ENCODE data around the gene SAMD5. TPM values are rescaled to one million over a fixed set of nuclear protein-coding genes. Genes with fewer than 3 reads are reported as not detected.
A peak's percentile ranks its signal among the peaks of the same experiment; 100 is the strongest.

SAMD5 gene
- total RNA-seq, 1 donor from 2014 or later, result 2.1 TPM

- no peaks in the 10 kb centered on the region for H3K36me3 ChIP-seq (ENCODE audit: control insufficient read depth in 3 of 3, insufficient read depth in 3 of 3, low read length in 3 of 3)
- no peak overlapping the region for H3K4me3 ChIP-seq (ENCODE audit: low read length in 3 of 3)
- no peak overlapping the region for H3K27ac ChIP-seq (ENCODE audit: low read depth, low read length)
- no peak overlapping the region for H3K9ac ChIP-seq (ENCODE audit: low read depth in 1 of 3, low read length in 3 of 3)
- H3K27me3 ChIP-seq (ENCODE audit: control insufficient read depth in 3 of 3, insufficient read depth in 3 of 3, low read length in 3 of 3), result no peaks in the 10 kb centered on the region
- H3K9me3 ChIP-seq (ENCODE audit: control insufficient read depth in 3 of 3, low read length in 3 of 3), result no peaks in the 10 kb centered on the region
- H3K4me1 ChIP-seq (ENCODE audit: control insufficient read depth in 3 of 3, insufficient read depth in 3 of 3, low read length in 3 of 3), result peaks cover 0 to 4% (median 2%) of the 10 kb centered on the region in 3 donors
These were observed 71.2 kb downstream of the SAMD5 start for GRCh38 chr6:147579667-147580066.

DNA sequence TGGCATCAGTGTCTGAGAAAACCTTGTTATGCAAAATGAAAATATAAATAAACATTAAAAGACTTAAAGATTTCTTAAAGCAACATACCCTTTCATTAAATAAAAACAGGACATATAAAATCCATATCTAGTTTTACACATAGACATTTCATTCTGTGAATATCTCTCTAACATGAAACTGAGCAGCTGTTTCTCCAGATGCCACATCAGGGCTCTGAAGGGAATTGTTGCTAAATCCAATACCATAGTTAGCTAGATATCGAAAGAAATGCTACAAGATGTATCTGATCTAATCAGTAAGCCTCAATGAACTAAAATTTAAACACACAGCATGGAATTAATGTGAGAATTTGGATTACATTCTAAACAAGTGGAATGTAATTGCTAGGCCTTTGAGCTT is 74.5 kb downstream of the SAMD5 start:
- Histone ChIP-seq H3K27me3 (ENCODE audit: control insufficient read depth in 3 of 3, insufficient read depth in 3 of 3, low read length in 3 of 3) (no peaks in the 10 kb centered on the region), H3K4me3 (ENCODE audit: low read length in 3 of 3) (no peak overlapping the region), H3K36me3 (ENCODE audit: control insufficient read depth in 3 of 3, insufficient read depth in 3 of 3, low read length in 3 of 3) (no peaks in the 10 kb centered on the region)

DNA sequence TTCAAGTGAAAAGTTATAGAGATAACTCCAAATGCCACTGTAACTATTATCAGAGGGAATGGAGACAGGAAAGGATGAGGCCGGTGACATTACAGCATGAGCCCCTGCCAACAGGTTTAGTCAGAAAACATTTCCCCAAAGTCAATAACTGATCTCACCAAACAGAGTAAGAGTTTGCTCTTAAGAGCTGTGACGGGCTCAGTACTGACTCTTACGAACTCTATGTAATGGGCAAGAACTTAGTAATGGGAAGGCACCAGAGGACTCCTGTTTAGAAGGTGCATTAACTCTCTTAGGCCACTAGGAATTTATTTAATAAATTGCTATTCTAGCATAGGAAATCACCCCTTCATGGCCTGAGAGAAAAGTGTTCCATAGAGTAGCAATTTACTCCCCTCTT is 76.8 kb downstream of the SAMD5 start:
- Histone ChIP-seq H3K4me1 (ENCODE audit: control insufficient read depth in 3 of 3, insufficient read depth in 3 of 3, low read length in 3 of 3) (peaks cover 0 to 3% (median 0%) of the 10 kb centered on the region in 3 donors), H3K9me3 (ENCODE audit: control insufficient read depth in 3 of 3, low read length in 3 of 3) (no peaks in the 10 kb centered on the region), H3K27ac (ENCODE audit: low read depth, low read length) (no peak overlapping the region), H3K9ac (ENCODE audit: low read depth in 1 of 3, low read length in 3 of 3) (no peak overlapping the region), H3K27me3 (ENCODE audit: control insufficient read depth in 3 of 3, insufficient read depth in 3 of 3, low read length in 3 of 3) (no peaks in the 10 kb centered on the region), H3K4me3 (ENCODE audit: low read length in 3 of 3) (no peak overlapping the region), H3K36me3 (ENCODE audit: control insufficient read depth in 3 of 3, insufficient read depth in 3 of 3, low read length in 3 of 3) (no peaks in the 10 kb centered on the region)

More for the DNA sequence above, 74.5 kb downstream of the SAMD5 start:
- no peak overlapping the region for H3K9ac ChIP-seq (ENCODE audit: low read depth in 1 of 3, low read length in 3 of 3)
- no peak overlapping the region for H3K27ac ChIP-seq (ENCODE audit: low read depth, low read length)
- peaks cover 0 to 5% (median 4%) of the 10 kb centered on the region in 3 donors for H3K4me1 ChIP-seq (ENCODE audit: control insufficient read depth in 3 of 3, insufficient read depth in 3 of 3, low read length in 3 of 3)
- H3K9me3 ChIP-seq (ENCODE audit: control insufficient read depth in 3 of 3, low read length in 3 of 3), result no peaks in the 10 kb centered on the region

GRCh38 chr6:147586044-147586443 is 77.6 kb downstream of the SAMD5 start:
- Histone ChIP-seq H3K4me1 (ENCODE audit: control insufficient read depth in 3 of 3, insufficient read depth in 3 of 3, low read length in 3 of 3) (peaks cover 0 to 3% (median 0%) of the 10 kb centered on the region in 3 donors), H3K27ac (ENCODE audit: low read depth, low read length) (no peak overlapping the region), H3K9me3 (ENCODE audit: control insufficient read depth in 3 of 3, low read length in 3 of 3) (no peaks in the 10 kb centered on the region), H3K27me3 (ENCODE audit: control insufficient read depth in 3 of 3, insufficient read depth in 3 of 3, low read length in 3 of 3) (no peaks in the 10 kb centered on the region), H3K4me3 (ENCODE audit: low read length in 3 of 3) (no peak overlapping the region), H3K9ac (ENCODE audit: low read depth in 1 of 3, low read length in 3 of 3) (no peak overlapping the region), H3K36me3 (ENCODE audit: control insufficient read depth in 3 of 3, insufficient read depth in 3 of 3, low read length in 3 of 3) (no peaks in the 10 kb centered on the region)

GRCh38 chr6:147587907-147588306 is 79.4 kb downstream of the SAMD5 start:
- Histone ChIP-seq H3K27ac (ENCODE audit: low read depth, low read length) (no peak overlapping the region), H3K36me3 (ENCODE audit: control insufficient read depth in 3 of 3, insufficient read depth in 3 of 3, low read length in 3 of 3) (no peaks in the 10 kb centered on the region), H3K9ac (ENCODE audit: low read depth in 1 of 3, low read length in 3 of 3) (no peak overlapping the region), H3K4me1 (ENCODE audit: control insufficient read depth in 3 of 3, insufficient read depth in 3 of 3, low read length in 3 of 3) (peaks cover 0 to 3% (median 0%) of the 10 kb centered on the region in 3 donors), H3K4me3 (ENCODE audit: low read length in 3 of 3) (no peak overlapping the region), H3K9me3 (ENCODE audit: control insufficient read depth in 3 of 3, low read length in 3 of 3) (no peaks in the 10 kb centered on the region), H3K27me3 (ENCODE audit: control insufficient read depth in 3 of 3, insufficient read depth in 3 of 3, low read length in 3 of 3) (no peaks in the 10 kb centered on the region)

DNA sequence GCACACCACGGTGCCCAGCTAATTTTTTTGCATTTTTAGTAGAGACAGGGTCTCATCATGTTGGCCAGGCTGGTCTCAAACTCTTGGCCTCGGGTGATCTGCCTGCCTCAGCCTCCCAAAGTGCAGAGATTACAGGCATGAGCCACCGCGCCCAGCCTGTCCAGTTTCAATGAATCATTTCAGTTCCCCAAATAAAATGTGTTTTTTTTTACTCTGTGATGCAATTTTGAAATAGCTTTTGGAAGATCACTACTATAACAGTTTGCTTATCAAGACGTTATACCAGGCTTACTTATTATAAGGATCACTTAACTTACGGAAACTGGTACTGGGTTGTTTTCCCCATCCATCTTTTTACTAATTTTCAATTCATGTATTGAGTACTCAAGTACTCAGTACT is 80.0 kb downstream of the SAMD5 start:
- Histone ChIP-seq H3K4me3 (ENCODE audit: low read length in 3 of 3) (no peak overlapping the region), H3K4me1 (ENCODE audit: control insufficient read depth in 3 of 3, insufficient read depth in 3 of 3, low read length in 3 of 3) (peaks cover 0 to 3% (median 0%) of the 10 kb centered on the region in 3 donors), H3K27ac (ENCODE audit: low read depth, low read length) (no peak overlapping the region), H3K36me3 (ENCODE audit: control insufficient read depth in 3 of 3, insufficient read depth in 3 of 3, low read length in 3 of 3) (no peaks in the 10 kb centered on the region), H3K9me3 (ENCODE audit: control insufficient read depth in 3 of 3, low read length in 3 of 3) (no peaks in the 10 kb centered on the region), H3K9ac (ENCODE audit: low read depth in 1 of 3, low read length in 3 of 3) (no peak overlapping the region), H3K27me3 (ENCODE audit: control insufficient read depth in 3 of 3, insufficient read depth in 3 of 3, low read length in 3 of 3) (no peaks in the 10 kb centered on the region)

DNA sequence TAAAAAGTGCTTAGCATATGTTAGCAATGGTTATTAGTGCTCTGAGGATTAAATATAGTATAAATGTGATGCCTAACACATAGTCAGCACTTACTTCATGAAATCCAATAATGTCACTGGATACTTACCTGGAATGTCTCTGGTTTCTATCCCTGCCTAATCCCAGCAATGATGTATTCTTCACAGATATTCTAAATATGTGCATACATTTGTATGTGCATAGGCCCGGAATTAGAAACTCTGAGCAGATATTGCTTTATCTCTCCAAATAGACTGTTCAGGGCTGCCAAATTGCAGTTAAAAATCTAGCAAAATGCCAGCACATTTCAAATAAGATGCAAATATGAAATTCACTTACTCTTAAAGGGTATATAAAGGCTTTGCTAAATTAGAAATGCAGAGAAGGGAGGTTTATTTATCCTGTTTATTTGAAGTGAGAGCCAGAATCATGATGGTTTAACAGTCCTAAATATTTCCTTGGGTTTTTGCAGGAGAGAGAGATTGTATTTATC is 81.3 kb downstream of the SAMD5 start:
- no peak overlapping the region for H3K4me3 ChIP-seq (ENCODE audit: low read length in 3 of 3)
- H3K9me3 ChIP-seq (ENCODE audit: control insufficient read depth in 3 of 3, low read length in 3 of 3), result no peaks in the 10 kb centered on the region
- H3K4me1 ChIP-seq (ENCODE audit: control insufficient read depth in 3 of 3, insufficient read depth in 3 of 3, low read length in 3 of 3), result peaks cover 0 to 3% (median 0%) of the 10 kb centered on the region in 3 donors
- H3K27ac ChIP-seq (ENCODE audit: low read depth, low read length), result no peak overlapping the region
- no peaks in the 10 kb centered on the region for H3K27me3 ChIP-seq (ENCODE audit: control insufficient read depth in 3 of 3, insufficient read depth in 3 of 3, low read length in 3 of 3)
- H3K36me3 ChIP-seq (ENCODE audit: control insufficient read depth in 3 of 3, insufficient read depth in 3 of 3, low read length in 3 of 3), result no peaks in the 10 kb centered on the region
- no peak overlapping the region for H3K9ac ChIP-seq (ENCODE audit: low read depth in 1 of 3, low read length in 3 of 3)

- Histone ChIP-seq H3K9me3 (ENCODE audit: control insufficient read depth in 3 of 3, low read length in 3 of 3) (no peaks in the 10 kb centered on the region), H3K4me3 (ENCODE audit: low read length in 3 of 3) (no peak overlapping the region), H3K27me3 (ENCODE audit: control insufficient read depth in 3 of 3, insufficient read depth in 3 of 3, low read length in 3 of 3) (no peaks in the 10 kb centered on the region), H3K27ac (ENCODE audit: low read depth, low read length) (no peak overlapping the region), H3K4me1 (ENCODE audit: control insufficient read depth in 3 of 3, insufficient read depth in 3 of 3, low read length in 3 of 3) (no peaks in the 10 kb centered on the region), H3K9ac (ENCODE audit: low read depth in 1 of 3, low read length in 3 of 3) (no peak overlapping the region), H3K36me3 (ENCODE audit: control insufficient read depth in 3 of 3, insufficient read depth in 3 of 3, low read length in 3 of 3) (no peaks in the 10 kb centered on the region)
These were observed 87.5 kb downstream of the SAMD5 start for GRCh38 chr6:147595961-147596360.

GRCh38 chr6:147603392-147604081 is 95.0 kb downstream of the SAMD5 start:
- peak overlapping the region in 1 of 3 donors; percentile 46 for H3K9ac ChIP-seq (ENCODE audit: low read depth in 1 of 3, low read length in 3 of 3)
- no peaks in the 10 kb centered on the region for H3K9me3 ChIP-seq (ENCODE audit: control insufficient read depth in 3 of 3, low read length in 3 of 3)
- no peaks in the 10 kb centered on the region for H3K27me3 ChIP-seq (ENCODE audit: control insufficient read depth in 3 of 3, insufficient read depth in 3 of 3, low read length in 3 of 3)
- H3K27ac ChIP-seq (ENCODE audit: low read depth, low read length), result no peak overlapping the region
- peaks cover 5 to 10% (median 6%) of the 10 kb centered on the region in 3 donors for H3K4me1 ChIP-seq (ENCODE audit: control insufficient read depth in 3 of 3, insufficient read depth in 3 of 3, low read length in 3 of 3)
- no peak overlapping the region for H3K4me3 ChIP-seq (ENCODE audit: low read length in 3 of 3)
- no peaks in the 10 kb centered on the region for H3K36me3 ChIP-seq (ENCODE audit: control insufficient read depth in 3 of 3, insufficient read depth in 3 of 3, low read length in 3 of 3)

DNA sequence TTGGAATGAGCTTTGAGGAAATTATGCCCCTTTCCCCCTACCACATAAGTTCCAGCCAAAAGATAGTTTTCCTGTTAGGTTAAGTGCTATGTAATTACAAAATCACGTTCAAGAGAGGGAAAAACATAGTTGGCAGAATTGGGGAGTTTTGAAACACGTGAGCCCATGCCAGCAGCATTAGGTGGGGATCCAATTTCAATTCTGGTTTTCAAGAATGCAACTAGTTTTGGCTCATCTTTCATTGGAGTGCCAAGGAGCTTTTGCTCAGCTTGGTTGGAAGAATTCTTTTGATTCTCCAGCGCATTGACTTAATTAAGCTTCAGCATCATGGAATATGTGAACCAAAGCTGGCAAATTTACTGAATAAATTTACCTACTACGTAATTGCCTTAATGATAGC is 95.9 kb downstream of the SAMD5 start:
- Histone ChIP-seq H3K9ac (ENCODE audit: low read depth in 1 of 3, low read length in 3 of 3) (no peak overlapping the region), H3K4me3 (ENCODE audit: low read length in 3 of 3) (no peak overlapping the region), H3K27me3 (ENCODE audit: control insufficient read depth in 3 of 3, insufficient read depth in 3 of 3, low read length in 3 of 3) (no peaks in the 10 kb centered on the region), H3K36me3 (ENCODE audit: control insufficient read depth in 3 of 3, insufficient read depth in 3 of 3, low read length in 3 of 3) (no peaks in the 10 kb centered on the region), H3K4me1 (ENCODE audit: control insufficient read depth in 3 of 3, insufficient read depth in 3 of 3, low read length in 3 of 3) (peaks cover 5 to 10% (median 6%) of the 10 kb centered on the region in 3 donors), H3K9me3 (ENCODE audit: control insufficient read depth in 3 of 3, low read length in 3 of 3) (no peaks in the 10 kb centered on the region), H3K27ac (ENCODE audit: low read depth, low read length) (no peak overlapping the region)

All from skeletal muscle tissue (tissue), 4 donors.